Endometrium (tissue), 2 donors: Measurements from ENCODE around the gene OR13G1.
"Not testable (repeated sequence)": the region's sequence is repeated elsewhere in the genome, so short reads cannot be mapped to it uniquely, and the experiment has no call there.

Experiments
- FAIRE-seq: peaks from 2 replicates; lab custom pipeline; 2012; peaks lifted over from hg19 to GRCh38; lab: Jason Lieb, UNC
- donor health status: control.
- donor health status: control.

OR13G1 gene

GRCh38 chr1:247679639-247680038 lies at the start of gene OR13G1:
OR13G1 (minus strand) TSS chr1:247679739; CDS start chr1:247673041, 6,698 bp downstream.
- FAIRE-seq, result no peak

GRCh38 chr1:247721222-247721621 lies 41.7 kb upstream of the OR13G1 start:
- FAIRE-seq, result no peak

GRCh38 chr1:247716546-247716945 lies 37.0 kb upstream of the OR13G1 start, which contains the start of gene OR6F1:
OR6F1 (minus strand) TSS chr1:247716646; CDS start chr1:247712755, 3,891 bp downstream.
- FAIRE-seq, result no peak

GRCh38 chr1:247713753-247714152 lies 34.2 kb upstream of the OR13G1 start:
- FAIRE-seq, result no peak

- FAIRE-seq, result not testable (repeated sequence)
Observed at GRCh38 chr1:247710681-247711080, 31.1 kb upstream of the OR13G1 start.

- FAIRE-seq, result no peak
Observed at GRCh38 chr1:247701338-247701737, 21.8 kb upstream of the OR13G1 start.

GRCh38 chr1:247681288-247681897 lies 1.9 kb upstream of the OR13G1 start:
- no peak for FAIRE-seq

GRCh38 chr1:247680171-247680570 lies 632 bp upstream of the OR13G1 start:
- FAIRE-seq, result no peak

GRCh38 chr1:247669225-247669624 lies 10.3 kb downstream of the OR13G1 start:
- no peak for FAIRE-seq

GRCh38 chr1:247656221-247656875 lies 23.2 kb downstream of the OR13G1 start:
- no peak for FAIRE-seq

GRCh38 chr1:247653040-247653439 lies 26.5 kb downstream of the OR13G1 start:
- FAIRE-seq, result no peak

- no peak for FAIRE-seq
Observed at GRCh38 chr1:247647864-247648263, 31.7 kb downstream of the OR13G1 start.

GRCh38 chr1:247646867-247647266 lies 32.7 kb downstream of the OR13G1 start:
- FAIRE-seq, result no peak

GRCh38 chr1:247642742-247643141 lies 36.8 kb downstream of the OR13G1 start:
- no peak for FAIRE-seq

GRCh38 chr1:247639381-247639981 lies 40.1 kb downstream of the OR13G1 start:
- no peak for FAIRE-seq

GRCh38 chr1:247638781-247639180 lies 40.8 kb downstream of the OR13G1 start:
- FAIRE-seq, result no peak

GRCh38 chr1:247638011-247638410 lies 41.5 kb downstream of the OR13G1 start:
- FAIRE-seq, result no peak

- no peak for FAIRE-seq
Observed at GRCh38 chr1:247627951-247628350, 51.6 kb downstream of the OR13G1 start.
